ENCODE results near the gene LGI2.

The LGI2 gene

DNA sequence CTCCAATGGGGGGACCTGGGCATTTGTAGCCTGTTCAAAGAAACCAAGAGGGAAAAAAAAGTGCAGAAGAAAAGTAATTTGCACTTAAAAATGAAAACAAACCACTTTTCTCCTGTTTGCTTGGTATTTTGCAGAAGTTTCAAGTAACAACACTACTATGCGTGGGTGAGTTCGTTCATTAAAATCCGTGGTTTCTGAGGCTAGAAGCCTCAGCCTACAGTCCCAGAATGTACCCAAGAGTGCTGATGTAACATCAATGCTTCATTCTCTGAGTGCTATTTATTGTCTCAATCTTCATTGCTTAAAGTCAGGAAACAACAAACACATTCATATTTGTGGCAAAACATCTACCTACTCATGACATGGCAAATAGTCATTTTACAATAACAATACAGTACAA is 29.2 kb downstream of the LGI2 start:
- in situ Hi-C loops (cut with MboI; ENCODE audit: low sequenced_read_pairs): no loop called here
- Histone ChIP-seq H3K4me3 (no peak overlapping the region), H3K27me3 (ENCODE audit: low read depth) (no peaks in the 10 kb centered on the region), H3K4me1 (no peaks in the 10 kb centered on the region), H3K9me3 (no peaks in the 10 kb centered on the region), H3K36me3 (replicated peaks) (no peaks in the 10 kb centered on the region)
- no peak for DNase-seq (ENCODE audit: low spot score in 2 of 2)

GRCh38 chr4:25000639-25001038 is 30.1 kb downstream of the LGI2 start:
- Histone ChIP-seq H3K4me3 (no peak overlapping the region), H3K27me3 (ENCODE audit: low read depth) (no peaks in the 10 kb centered on the region), H3K9me3 (no peaks in the 10 kb centered on the region), H3K4me1 (no peaks in the 10 kb centered on the region), H3K36me3 (replicated peaks) (no peaks in the 10 kb centered on the region)
- no peak for DNase-seq (ENCODE audit: low spot score in 2 of 2)
- in situ Hi-C loops (cut with MboI; ENCODE audit: low sequenced_read_pairs): no loop called here

DNA sequence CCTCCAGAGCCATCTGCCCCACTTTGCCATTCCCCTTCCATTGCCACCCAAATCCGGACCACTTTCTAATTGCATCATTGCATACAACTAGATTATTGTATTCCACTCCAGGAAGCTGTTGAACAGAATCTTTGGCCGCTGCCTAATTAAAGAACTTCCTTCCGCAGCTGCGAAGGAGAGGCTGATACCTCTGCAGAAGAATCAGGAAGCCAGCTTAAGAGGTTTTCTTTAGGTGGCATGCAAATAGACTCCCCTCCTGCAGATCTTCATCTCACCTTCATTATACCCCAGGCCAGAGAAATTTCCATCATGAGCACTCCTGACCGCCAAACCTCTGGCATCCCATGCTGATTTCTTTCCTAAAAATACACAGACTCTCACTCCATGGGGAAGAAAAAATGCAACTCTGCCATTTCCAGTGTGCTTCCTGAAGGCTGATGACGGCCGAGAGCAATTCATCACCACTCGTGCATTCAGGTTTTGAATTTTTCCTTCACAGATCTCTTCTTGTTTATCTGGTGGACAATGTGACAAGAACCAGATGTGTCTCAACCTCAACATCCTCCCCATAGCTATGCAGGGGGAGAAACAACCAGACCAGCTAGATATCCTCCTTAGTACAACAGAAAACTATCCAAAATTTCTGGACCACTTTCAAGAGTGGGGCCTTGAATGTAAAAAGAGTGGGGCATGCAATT is 31.2 kb downstream of the LGI2 start:
- Histone ChIP-seq H3K4me3 (no peak overlapping the region), H3K36me3 (replicated peaks) (no peaks in the 10 kb centered on the region), H3K27me3 (ENCODE audit: low read depth) (no peaks in the 10 kb centered on the region), H3K9me3 (no peaks in the 10 kb centered on the region), H3K4me1 (no peaks in the 10 kb centered on the region)
- in situ Hi-C loops (cut with MboI; ENCODE audit: low sequenced_read_pairs): no loop called here
- no peak for DNase-seq (ENCODE audit: low spot score in 2 of 2)

DNA sequence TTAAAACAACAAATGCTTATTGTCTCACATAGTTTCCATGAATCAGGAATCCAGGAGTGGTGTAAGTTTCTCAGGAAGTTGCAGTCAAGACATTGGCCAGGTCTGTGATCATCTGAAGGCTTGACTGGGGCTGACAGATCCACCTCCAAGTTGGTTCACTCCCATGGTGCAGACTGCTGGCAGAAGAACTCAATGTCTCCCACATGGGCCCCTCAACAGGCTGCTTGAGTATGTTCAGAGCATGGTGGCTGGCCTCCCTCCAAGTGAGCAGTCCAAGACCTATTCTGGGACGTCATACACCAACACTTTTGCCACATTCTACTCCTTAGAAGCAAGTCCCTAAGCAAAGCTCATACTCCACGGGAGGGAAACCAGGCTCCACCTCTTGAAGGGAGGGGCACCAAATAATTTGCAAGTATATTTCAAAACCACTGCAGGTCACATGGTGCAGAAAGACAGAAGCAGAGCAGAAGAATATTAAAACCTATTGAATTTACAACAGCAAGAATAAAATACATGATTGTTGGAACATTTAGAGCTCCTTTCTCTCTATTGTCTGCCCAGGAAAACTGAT is 35.3 kb downstream of the LGI2 start:
- Histone ChIP-seq H3K4me3 (no peak overlapping the region), H3K4me1 (no peaks in the 10 kb centered on the region), H3K9me3 (no peaks in the 10 kb centered on the region), H3K27me3 (ENCODE audit: low read depth) (no peaks in the 10 kb centered on the region), H3K36me3 (replicated peaks) (no peaks in the 10 kb centered on the region)
- in situ Hi-C loops (cut with MboI; ENCODE audit: low sequenced_read_pairs): no loop called here
- no peak for DNase-seq (ENCODE audit: low spot score in 2 of 2)

DNA sequence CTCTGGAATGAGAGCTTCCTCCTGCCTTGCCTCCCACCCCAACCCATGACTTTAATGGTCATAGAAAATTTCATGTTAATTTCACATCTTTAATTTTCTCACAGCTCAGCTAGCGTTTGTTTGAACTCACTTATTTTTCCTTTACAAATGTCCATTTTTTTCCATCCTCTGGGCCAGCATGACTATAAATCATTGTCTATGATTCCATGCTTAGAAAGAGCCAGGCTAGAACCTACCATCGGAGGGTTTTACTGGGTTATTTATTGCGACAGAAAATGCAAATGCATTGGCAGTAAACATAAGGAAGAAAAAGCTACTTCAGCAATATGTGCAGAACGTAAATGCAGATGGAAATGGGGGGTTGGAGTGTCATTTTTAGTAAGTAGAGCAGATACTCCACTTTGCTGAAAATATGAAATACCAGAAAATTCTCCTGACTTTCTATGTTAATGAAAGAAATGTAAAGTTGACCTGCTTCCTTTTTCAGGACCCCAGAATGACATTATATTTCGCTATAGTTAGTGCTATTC is 37.1 kb downstream of the LGI2 start:
- H3K4me3 ChIP-seq: no peak overlapping the region
- no peaks in the 10 kb centered on the region for H3K4me1 ChIP-seq
- in situ Hi-C loops (cut with MboI; ENCODE audit: low sequenced_read_pairs): no loop called here
- no peak for DNase-seq (ENCODE audit: low spot score in 2 of 2)
- H3K36me3 ChIP-seq (replicated peaks): no peaks in the 10 kb centered on the region
- no peaks in the 10 kb centered on the region for H3K9me3 ChIP-seq
- no peaks in the 10 kb centered on the region for H3K27me3 ChIP-seq (ENCODE audit: low read depth)

- no peaks in the 10 kb centered on the region for H3K36me3 ChIP-seq (replicated peaks)
- H3K4me1 ChIP-seq: no peaks in the 10 kb centered on the region
- in situ Hi-C loops (cut with MboI; ENCODE audit: low sequenced_read_pairs): no loop called here
- no peaks in the 10 kb centered on the region for H3K9me3 ChIP-seq
- DNase-seq (ENCODE audit: low spot score in 2 of 2): no peak
- no peak overlapping the region for H3K4me3 ChIP-seq
- no peaks in the 10 kb centered on the region for H3K27me3 ChIP-seq (ENCODE audit: low read depth)
Measured at GRCh38 chr4:24992968-24993367, 37.8 kb downstream of the LGI2 start.

DNA sequence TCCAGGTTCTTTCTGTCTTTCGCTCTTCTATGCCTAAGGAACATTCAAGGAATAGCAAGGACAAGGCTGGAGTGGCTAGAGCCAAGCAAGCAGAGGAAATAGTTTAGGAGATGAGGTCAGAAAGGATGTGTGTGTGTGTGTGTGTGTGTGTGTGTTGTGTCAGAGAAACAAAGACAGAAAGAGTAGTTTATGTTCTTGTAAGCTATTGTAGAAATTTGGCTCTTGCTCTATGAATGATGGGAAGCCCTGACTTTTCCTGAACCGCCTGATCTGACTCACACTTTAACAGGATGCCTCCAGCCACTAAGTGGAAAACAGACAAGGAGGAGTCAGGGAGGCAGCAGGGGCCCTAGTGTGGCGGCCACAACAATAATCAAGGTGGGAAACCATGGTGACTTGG is 39.7 kb downstream of the LGI2 start:
- Histone ChIP-seq H3K4me3 (no peak overlapping the region), H3K9me3 (no peaks in the 10 kb centered on the region), H3K36me3 (replicated peaks) (no peaks in the 10 kb centered on the region), H3K4me1 (no peaks in the 10 kb centered on the region), H3K27me3 (ENCODE audit: low read depth) (no peaks in the 10 kb centered on the region)
- in situ Hi-C loops (cut with MboI; ENCODE audit: low sequenced_read_pairs): no loop called here
- no peak for DNase-seq (ENCODE audit: low spot score in 2 of 2)

DNA sequence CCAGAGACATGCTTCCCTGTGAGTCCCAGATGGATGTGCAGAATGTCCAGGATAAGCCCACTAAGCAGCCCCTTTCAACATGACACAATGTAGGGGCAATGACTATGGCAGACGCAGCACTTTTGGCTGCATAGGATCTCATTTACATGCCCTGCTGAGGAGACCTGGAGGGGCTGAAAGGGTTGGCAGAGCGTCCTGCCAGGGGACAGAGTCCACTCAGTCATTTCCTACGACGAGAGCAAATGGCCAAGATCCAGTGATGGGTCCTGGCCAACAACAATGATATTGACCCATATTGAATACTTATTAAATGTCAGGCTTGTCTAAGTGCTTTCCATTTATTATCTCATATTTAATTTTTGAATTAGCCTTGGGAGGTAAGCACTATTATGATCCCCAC is 41.4 kb downstream of the LGI2 start:
- no peak for DNase-seq (ENCODE audit: low spot score in 2 of 2)
- H3K27me3 ChIP-seq (ENCODE audit: low read depth): no peaks in the 10 kb centered on the region
- H3K4me1 ChIP-seq: no peaks in the 10 kb centered on the region
- no peaks in the 10 kb centered on the region for H3K9me3 ChIP-seq
- in situ Hi-C loops (cut with MboI; ENCODE audit: low sequenced_read_pairs): loop anchor here (10.0 kb wide), 1 partner anchor 505 kb away; no protein-coding TSS in a partner anchor
- H3K4me3 ChIP-seq: no peak overlapping the region
- no peaks in the 10 kb centered on the region for H3K36me3 ChIP-seq (replicated peaks)

GRCh38 chr4:24988776-24989175 is 42.0 kb downstream of the LGI2 start:
- DNase-seq (ENCODE audit: low spot score in 2 of 2): peak; percentile 29 to 35
- Histone ChIP-seq H3K36me3 (replicated peaks) (no peaks in the 10 kb centered on the region), H3K9me3 (no peaks in the 10 kb centered on the region), H3K4me1 (no peaks in the 10 kb centered on the region), H3K4me3 (no peak overlapping the region), H3K27me3 (ENCODE audit: low read depth) (no peaks in the 10 kb centered on the region)
- in situ Hi-C loops (cut with MboI; ENCODE audit: low sequenced_read_pairs): loop anchor here (10.0 kb wide), 1 partner anchor 504 kb away; no protein-coding TSS in a partner anchor

GRCh38 chr4:24984602-24985532 is 45.9 kb downstream of the LGI2 start:
- H3K9me3 ChIP-seq: no peaks in the 10 kb centered on the region
- DNase-seq (ENCODE audit: low spot score in 2 of 2): no peak
- in situ Hi-C loops (cut with MboI; ENCODE audit: low sequenced_read_pairs): loop anchor here (10.0 kb wide), 1 partner anchor 500 kb away; no protein-coding TSS in a partner anchor
- H3K4me1 ChIP-seq: no peaks in the 10 kb centered on the region
- H3K36me3 ChIP-seq (replicated peaks): no peaks in the 10 kb centered on the region
- H3K4me3 ChIP-seq: no peak overlapping the region
- peaks cover under 1% of the 10 kb centered on the region; the same call in 1 of the 2 replicates for H3K27me3 ChIP-seq (ENCODE audit: low read depth)

GRCh38 chr4:24980740-24981139 is 50.0 kb downstream of the LGI2 start:
- no peaks in the 10 kb centered on the region for H3K9me3 ChIP-seq
- in situ Hi-C loops (cut with MboI; ENCODE audit: low sequenced_read_pairs): loop anchor here (10.0 kb wide), 1 partner anchor 496 kb away; no protein-coding TSS in a partner anchor
- H3K4me3 ChIP-seq: no peak overlapping the region
- H3K4me1 ChIP-seq: no peaks in the 10 kb centered on the region
- H3K36me3 ChIP-seq (replicated peaks): no peaks in the 10 kb centered on the region
- peaks cover 11% of the 10 kb centered on the region for H3K27me3 ChIP-seq (ENCODE audit: low read depth)
- DNase-seq (ENCODE audit: low spot score in 2 of 2): no peak

DNA sequence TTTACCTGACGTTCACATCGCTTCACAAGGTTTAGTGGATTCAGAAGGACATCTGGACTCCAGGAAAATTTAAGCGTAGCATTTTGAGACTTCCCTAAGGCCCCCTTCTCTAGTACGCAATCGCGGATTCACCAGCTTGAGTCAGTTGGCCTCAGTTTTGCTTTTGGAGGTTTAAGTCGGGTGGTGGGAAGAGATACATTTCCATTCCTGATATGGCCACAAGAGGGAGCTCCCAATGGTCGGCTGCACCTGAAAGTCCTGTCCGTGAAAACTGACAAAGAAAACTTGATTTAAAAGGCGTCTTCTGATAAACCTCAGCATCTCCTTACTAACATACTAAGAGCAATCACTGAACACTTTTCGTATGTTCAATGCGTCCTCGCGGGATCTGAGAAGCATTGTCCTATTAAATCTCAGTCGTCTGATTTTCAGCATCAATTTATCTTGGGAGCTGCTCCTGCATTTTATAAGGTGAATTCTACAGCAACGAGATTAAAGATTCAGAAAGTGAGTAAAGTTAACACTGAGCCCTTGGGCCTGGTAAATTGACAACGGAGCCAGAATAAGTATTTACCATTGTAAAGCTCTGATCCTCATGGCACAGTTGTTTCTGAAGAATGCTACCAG is 50.6 kb downstream of the LGI2 start:
- Histone ChIP-seq H3K4me1 (no peaks in the 10 kb centered on the region), H3K4me3 (no peak overlapping the region), H3K36me3 (replicated peaks) (no peaks in the 10 kb centered on the region), H3K9me3 (no peaks in the 10 kb centered on the region), H3K27me3 (ENCODE audit: low read depth) (peaks cover 11% of the 10 kb centered on the region)
- in situ Hi-C loops (cut with MboI; ENCODE audit: low sequenced_read_pairs): loop anchor here (10.0 kb wide), 1 partner anchor 495 kb away; no protein-coding TSS in a partner anchor
- peak; percentile 60 to 78 for DNase-seq (ENCODE audit: low spot score in 2 of 2)

GRCh38 chr4:24979554-24979953 is 51.2 kb downstream of the LGI2 start:
- H3K36me3 ChIP-seq (replicated peaks): no peaks in the 10 kb centered on the region
- no peak for DNase-seq (ENCODE audit: low spot score in 2 of 2)
- no peak overlapping the region for H3K4me3 ChIP-seq
- H3K27me3 ChIP-seq (ENCODE audit: low read depth): peaks cover 11% of the 10 kb centered on the region
- no peaks in the 10 kb centered on the region for H3K4me1 ChIP-seq
- in situ Hi-C loops (cut with MboI; ENCODE audit: low sequenced_read_pairs): no loop called here
- H3K9me3 ChIP-seq: no peaks in the 10 kb centered on the region
